ENCODE results near the gene INPP4A.

The INPP4A gene

GRCh38 chr2:98436734-98437133, 7.9 kb upstream of the INPP4A start:
- no peak for DNase-seq (ENCODE audit: low read depth)

- DNase-seq (ENCODE audit: low read depth) = peak; percentile 22
Observed at GRCh38 chr2:98438190-98439133, 6.2 kb upstream of the INPP4A start.

GRCh38 chr2:98441706-98442450, 2.8 kb upstream of the INPP4A start:
- DNase-seq (ENCODE audit: low read depth) = no peak

GRCh38 chr2:98442488-98442887, 2.2 kb upstream of the INPP4A start:
- no peak for DNase-seq (ENCODE audit: low read depth)

- peak; percentile 36 for DNase-seq (ENCODE audit: low read depth)
Observed at GRCh38 chr2:98445177-98445682, 572 bp downstream of the INPP4A start.

GRCh38 chr2:98445683-98446581, 1.3 kb downstream of the INPP4A start:
- peak; percentile 21 for DNase-seq (ENCODE audit: low read depth)

- DNase-seq (ENCODE audit: low read depth) = no peak
Observed at GRCh38 chr2:98446850-98447249, 2.2 kb downstream of the INPP4A start.

GRCh38 chr2:98448441-98449145, 3.9 kb downstream of the INPP4A start:
- DNase-seq (ENCODE audit: low read depth) = no peak

- no peak for DNase-seq (ENCODE audit: low read depth)
Observed at GRCh38 chr2:98452396-98453027, 7.9 kb downstream of the INPP4A start.

- DNase-seq (ENCODE audit: low read depth) = no peak
Observed at GRCh38 chr2:98453083-98453482, 8.4 kb downstream of the INPP4A start.

GRCh38 chr2:98453531-98453930, 8.9 kb downstream of the INPP4A start:
- no peak for DNase-seq (ENCODE audit: low read depth)

- DNase-seq (ENCODE audit: low read depth) = peak; percentile 21
Observed at GRCh38 chr2:98454073-98454472, 9.4 kb downstream of the INPP4A start.

- DNase-seq (ENCODE audit: low read depth) = peak; percentile 55
Observed at GRCh38 chr2:98454500-98455235, 10.0 kb downstream of the INPP4A start.

- peak; percentile 46 for DNase-seq (ENCODE audit: low read depth)
Observed at GRCh38 chr2:98455494-98455976, 10.9 kb downstream of the INPP4A start.

- peak; percentile 91 for DNase-seq (ENCODE audit: low read depth)
Observed at GRCh38 chr2:98457045-98457696, 12.5 kb downstream of the INPP4A start.

- DNase-seq (ENCODE audit: low read depth) = peak; percentile 57
Observed at GRCh38 chr2:98458207-98458606, 13.5 kb downstream of the INPP4A start.

GRCh38 chr2:98458667-98459380, 14.2 kb downstream of the INPP4A start:
- DNase-seq (ENCODE audit: low read depth) = no peak

- DNase-seq (ENCODE audit: low read depth) = no peak
Observed at GRCh38 chr2:98459496-98460175, 15.0 kb downstream of the INPP4A start.

Measured in EH (cell line).